Stimulated activated CD4-positive, alpha-beta T cell treated with anti-CD3 and anti-CD28 coated beads, Interleukin-12 subunit alpha, Interleukin-12 subunit beta, amount 100 ng/mL, for 4 hours (primary cell): ENCODE measurements around the gene TYRO3.

Source experiments
- DNase-seq: peaks from one replicate; pipeline ENCODE4 v3.0.0-alpha.2; 2020

TYRO3 gene

DNA sequence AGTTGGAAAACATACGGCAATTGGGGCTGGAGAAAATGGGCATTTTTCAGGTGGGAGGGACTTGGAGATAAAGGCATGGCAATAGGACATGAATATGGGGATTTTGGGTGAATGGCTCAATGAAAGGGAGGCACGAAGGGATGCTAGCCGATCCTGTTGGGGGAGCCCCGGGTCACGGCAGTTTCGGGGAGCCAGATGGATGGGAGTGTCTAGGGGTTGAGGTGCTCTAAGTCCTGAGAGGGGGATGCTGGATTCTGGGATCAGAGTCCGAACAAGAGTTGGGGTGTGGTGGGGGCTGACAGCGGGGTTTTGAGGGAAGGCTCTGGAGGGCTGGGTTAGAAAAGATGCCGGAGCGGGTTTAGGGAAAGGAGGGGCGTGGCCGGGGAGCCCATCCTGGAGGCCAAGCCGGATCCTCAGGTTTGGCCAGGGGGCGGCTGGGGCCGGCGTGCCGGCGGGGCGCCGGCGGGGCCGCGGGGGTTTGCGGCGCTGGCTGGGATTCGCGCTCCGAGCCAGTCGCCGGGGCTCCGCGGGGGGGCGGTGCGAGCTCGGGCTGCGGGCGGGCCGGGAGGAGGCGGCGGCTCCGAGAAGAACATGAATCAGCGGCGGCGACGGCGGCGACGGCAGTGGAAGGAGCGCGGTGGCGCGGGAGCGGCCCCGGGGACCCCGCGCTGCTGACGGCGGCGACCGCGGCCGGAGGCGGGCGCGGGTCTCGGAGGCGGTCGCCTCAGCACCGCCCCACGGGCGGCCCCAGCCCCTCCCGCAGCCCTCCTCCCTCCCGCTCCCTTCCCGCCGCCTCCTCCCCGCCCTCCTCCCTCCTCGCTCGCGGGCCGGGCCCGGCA lies at the start of gene TYRO3:
TYRO3 (plus strand) TSS at position 813 of the 839 bp plus-strand sequence. CDS start 46 bp downstream, outside the sequence.
- DNase-seq = peak; percentile 74

DNA sequence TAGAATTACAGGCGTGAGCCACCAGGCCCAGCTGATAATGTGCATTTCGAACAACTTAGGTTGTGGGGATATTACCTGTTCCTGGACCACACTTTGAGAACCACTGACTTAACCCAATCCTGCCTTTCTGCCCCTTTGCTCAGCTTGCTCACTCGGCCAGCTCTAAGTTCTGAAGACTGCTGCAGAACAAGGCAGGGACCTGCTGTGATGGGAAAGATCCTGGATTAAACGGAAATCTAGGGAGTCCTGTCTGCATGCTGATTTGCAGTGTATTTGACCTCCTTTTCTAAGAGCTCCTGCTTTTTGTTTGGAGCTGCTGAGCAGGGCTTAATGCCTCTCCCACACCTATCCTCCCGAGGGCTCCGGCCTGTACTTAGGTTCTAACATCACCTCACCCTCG lies 48.3 kb upstream of the TYRO3 start:
- DNase-seq = no peak

DNA sequence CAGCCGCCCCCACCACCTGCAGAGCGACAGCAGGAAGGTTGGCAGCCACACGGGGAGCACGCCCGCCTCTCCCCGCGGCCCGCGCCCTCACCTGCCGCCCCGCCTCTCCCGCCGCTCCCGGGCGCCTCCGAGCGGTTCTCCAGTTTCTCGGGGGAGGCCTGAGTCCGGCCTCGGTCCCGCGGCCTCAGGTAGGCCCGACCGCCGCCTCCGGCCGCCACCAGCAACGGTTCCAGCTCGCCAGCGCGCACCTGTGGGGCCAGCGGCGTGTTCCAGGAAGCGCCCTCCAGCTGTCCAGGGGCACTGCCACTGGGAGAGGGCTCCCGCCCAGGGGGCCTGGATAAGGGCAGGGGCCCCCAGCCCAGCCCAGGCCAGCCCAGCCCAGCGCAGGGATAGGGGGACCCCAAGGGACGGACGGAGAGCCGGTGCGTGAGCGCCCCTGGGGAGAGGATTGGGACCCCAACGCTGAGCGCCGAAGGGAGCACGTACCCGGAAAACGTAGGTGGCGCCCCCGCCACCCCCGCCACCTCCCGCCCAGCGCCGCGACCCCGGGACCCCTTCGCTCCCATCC lies 47.6 kb upstream of the TYRO3 start:
- DNase-seq = no peak

DNA sequence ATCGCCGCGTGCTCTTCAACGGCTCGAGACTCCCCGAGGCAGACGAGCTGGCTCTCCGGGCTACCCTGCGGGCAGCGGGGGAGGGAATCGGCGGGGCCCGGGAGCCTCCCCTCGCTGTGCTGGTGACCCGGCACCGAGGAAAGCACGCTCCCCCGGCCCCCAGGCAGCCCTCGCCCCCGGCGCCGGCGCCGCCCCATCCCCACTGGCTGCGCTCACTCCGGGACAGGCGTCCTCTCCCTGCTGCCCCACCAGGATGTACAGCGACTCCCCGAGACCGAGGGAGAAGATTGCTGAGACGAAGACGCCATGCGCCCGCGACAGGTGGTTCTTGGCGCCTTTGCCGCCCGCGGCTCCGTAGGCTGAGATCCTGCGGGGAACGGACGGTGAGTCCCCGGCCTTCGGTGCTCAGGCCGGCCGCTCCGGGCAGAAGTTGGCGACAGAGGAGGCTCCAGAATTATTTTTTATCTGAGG lies 47.1 kb upstream of the TYRO3 start:
- DNase-seq = no peak

DNA sequence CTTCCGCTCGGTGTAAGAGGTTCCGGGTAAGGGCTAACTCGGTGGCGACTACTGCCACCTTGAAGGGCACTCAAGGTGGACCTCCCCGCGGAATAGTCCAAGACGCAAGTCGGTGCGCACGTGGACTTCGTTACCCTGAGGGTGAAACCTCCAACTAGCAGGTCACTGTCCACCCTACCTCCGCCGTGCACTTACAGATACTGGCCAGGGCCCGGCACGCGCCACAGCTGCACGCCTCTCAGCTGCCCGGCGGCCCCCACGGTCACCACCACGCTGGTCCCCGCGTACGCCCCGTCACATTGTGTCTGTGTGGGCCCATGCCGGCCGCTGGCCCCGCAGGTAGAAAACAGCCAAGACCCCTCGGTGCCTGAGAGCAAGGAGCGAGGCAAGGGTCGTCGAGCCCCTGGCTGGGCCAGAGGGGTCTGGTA lies 46.5 kb upstream of the TYRO3 start:
- DNase-seq = no peak

DNA sequence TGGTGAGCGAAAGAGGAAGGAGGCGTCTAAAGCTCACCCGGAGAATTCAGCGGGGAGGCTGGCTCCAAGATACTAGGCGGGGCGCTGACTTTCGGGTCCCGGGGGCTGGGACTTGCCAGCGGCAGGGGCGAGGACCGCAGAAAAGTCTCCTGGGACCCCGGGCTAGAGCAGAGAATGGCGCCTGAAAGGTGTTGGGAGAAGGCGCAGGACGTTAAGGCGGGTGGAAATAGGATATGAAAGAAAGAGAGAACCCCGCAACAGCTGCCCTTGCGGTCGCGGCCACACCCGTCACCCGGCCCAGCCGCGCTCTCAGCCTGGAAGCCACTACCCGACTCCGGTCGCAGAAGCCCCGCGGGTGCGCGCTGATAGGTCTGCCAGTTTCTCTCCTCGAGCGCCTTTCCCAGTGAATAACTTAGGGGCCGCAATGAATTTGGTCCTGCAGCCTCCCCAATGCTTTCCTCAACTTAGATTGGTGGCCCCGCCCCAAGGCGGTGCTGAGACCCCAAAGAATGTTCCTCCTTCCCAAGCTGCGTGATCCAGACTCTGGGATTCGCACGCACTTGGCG lies 46.0 kb upstream of the TYRO3 start:
- no peak for DNase-seq

DNA sequence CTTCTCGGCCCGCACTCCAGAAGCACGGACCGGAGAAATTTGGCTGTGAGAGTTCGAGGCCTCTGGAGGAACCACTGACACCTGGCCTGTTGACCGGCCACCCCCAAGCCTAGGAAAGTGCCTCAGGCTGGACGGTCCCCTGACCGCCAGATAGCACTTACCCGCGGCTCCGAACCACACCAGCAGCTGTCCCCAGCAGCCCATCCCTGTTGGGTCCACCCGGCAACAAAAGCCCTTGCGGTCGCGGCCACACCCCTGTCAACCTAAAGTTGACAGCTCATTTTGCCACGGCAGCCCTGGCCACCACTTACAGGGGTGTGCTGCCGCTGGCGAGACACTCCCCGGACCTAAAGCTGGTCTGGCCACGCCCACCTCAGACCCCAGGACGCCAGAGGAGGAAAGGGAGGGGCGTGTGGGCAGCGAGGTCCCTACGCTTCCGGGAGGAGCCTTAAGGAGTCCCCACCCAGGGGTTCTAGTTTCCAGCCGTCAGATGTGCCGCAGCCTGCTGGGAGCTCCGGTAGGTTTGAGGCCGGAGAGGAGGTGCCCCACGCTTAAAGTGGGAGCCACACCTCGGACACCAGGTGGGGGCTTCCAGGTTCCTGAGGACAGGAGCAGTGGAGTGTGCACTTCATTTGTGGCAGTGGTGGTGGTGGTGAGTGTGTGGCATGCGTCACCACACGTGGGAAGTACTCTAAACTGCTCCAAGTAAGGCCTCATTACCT lies 45.3 kb upstream of the TYRO3 start, which contains the start of gene LTK:
LTK (minus strand) TSS at position 322 of the 722 bp plus-strand sequence; CDS start at position 204, 118 bp downstream.
- DNase-seq = no peak

DNA sequence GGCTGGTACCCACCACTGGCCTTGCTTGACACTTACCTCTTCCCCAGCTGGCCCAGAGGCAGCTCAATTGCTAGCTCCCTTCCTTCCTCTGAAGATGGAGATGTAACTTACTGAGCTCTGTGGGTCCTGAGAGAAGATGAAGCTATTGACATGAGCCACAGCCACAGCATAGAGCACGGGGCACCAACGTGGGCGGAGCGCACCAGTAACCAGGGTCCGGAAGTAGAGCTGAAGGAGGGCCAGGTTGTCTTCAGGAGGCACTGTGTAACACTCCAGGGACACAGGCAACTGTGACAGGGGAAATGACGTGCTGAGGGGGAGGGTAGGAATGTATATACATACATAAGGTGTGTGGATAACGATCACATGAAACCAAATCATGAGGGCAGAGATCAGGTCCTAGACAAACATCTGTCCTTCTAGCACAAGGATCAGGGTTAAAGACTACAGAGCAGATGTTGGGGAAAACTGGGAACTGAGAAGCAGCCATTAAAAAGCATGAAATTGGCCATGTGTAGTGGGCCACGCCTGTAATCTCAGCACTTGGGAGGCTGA lies 41.0 kb upstream of the TYRO3 start:
- DNase-seq = no peak

DNA sequence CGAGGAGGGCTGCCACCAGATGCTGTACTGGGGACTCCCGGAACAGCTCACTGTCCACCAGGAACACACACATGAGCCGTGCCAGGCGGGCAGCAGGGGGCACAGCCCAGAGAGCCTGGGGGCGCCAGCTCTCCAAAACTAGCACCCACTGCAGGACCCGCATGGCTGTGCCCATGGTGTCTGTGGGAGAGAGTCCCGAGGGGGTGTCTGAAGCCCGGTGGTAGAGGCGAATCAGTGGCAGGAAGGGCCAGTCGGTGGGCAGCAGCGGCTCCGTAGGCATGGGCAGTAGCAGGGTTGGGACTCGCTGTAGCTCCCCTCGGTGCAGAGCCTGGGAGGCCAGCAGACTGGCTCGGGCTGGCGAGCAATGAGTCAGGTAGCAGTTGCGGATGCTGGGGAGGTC lies 38.4 kb upstream of the TYRO3 start:
- no peak for DNase-seq

DNA sequence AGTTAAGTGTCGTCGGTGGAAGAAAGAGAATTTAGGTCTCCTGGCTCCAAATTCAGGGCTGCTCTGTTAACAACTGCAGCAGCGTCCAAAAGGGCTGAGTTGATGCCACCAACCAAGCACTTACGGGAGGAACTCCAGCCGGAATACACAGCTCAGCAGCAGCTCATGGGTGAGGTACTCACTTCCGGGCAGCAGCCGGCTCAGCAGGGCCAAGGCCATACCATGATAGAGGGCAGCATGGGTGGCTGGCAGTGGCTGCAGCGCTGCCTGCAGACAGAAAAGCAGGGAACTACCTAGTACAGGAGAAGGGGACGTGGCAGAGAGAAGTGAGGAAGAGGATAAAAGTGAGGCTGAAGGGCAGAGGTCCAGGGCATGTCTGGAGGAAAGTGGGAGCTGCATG lies 37.4 kb upstream of the TYRO3 start:
- DNase-seq = no peak

DNA sequence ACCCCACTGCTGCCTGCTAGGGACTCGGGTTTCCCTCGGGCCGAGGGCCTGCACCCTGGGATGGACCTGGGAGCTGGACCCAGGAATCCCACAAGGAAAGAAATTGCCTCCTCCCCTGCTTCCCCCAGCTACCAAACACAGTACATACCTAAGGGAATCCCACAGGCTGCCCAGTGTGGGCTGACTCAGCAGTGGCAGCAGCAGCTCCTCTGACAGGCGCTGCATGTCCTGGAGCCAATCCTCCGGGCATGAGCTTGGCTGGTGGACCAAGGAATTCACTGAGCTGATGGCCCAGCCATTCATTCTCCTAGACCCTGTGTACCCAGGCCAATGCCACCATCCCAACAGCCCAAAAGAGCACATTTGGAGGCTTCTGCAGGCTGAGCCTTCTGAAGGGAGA lies 35.9 kb upstream of the TYRO3 start:
- no peak for DNase-seq

DNA sequence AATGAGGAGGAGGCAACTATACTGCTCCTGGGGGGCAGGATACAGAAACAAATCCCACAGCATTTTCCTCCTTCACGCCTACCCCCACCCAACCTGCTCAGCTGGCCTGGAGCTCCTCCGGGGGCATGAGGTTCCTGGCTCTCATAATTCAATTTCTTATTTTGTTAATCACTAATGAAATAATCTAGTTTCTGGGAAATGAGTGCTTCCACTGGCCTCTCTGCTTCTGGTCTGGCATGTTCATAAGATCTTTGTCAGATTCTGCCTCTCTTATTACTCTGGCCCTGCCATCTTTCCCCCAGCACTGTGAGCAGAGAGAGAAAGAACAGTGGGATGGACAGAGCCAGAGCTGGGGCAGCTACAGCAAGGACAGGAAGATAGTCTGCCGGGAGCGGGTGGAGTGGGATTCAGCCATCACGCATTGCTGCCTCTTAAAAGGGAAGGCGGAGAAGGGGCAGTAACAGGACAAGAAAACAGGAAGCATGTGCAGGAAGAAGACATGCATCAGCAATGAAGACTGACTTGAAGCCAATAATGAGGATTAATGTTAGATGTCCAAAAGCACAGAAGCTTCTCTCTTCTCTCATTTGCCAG lies 28.6 kb upstream of the TYRO3 start:
- no peak for DNase-seq

DNA sequence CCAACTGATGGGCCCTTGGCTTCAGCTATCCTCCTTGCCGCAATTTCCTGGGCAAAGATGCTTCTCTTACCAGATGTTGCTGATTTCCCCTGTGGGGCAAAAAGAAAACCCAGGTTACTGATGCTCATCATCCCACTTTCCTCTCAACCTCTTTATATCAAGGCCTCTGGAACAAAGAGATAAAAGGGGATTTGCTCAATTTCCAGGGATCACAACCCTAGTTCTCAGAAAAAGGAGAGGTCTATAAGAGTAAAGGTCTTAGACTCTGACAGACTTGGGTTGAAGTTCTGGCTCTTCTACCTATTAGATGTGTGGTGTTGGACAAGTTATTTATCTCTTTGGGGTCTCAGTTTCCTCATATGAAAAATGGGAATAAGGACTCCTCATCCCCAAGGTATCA lies 23.5 kb upstream of the TYRO3 start:
- no peak for DNase-seq

DNA sequence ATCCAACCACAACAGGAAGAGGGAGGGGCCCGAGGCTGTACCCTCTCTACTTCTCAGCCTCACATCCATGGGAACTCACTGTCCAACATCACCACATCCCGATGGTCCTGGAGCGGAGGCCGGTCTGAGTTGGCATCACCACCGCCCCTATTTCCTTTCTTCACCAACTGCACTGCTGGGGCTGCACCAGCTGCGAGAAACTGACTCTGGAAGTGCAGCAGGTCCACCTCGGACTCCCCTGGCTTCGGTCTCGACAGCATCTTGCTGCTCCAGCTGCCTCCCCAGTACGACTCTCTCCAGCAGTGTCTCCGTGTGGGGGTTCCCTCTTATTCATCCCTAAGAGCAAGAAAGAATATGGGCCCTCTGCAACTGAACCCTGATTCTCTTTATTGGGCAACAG lies 22.1 kb upstream of the TYRO3 start:
- no peak for DNase-seq

DNA sequence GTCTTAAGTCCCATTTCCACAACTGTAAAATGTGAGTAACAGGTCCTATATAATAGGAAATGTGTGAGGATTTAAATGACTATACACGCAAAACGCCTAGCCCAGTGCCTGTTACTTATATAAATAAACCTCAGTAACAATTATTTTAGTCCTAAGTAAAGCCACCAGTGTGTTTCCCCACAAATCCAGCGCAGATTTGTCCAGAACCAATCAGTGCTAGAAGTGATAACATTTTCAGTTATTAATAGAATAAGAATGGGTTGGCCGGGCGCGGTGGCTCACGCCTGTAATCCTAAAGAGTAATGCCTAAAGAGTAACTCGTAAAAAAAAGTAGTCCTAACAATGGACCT lies 15.5 kb upstream of the TYRO3 start:
- no peak for DNase-seq

DNA sequence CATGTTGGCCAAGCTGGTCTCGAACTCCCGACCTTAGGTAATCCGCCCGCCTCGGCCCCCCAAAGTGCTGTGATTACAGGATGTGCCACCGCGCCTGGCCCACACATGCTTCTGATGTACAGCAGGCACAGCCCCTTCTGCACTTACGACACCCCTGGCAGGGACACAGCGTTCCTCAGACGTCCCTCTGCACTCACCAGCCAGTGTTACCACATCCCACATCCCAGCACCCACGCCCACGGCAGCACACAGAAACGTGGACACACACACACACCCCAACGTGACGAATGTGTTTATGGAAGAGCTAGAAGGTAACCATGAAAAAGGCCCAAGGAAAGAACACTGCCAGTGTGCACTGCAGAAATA lies 14.4 kb upstream of the TYRO3 start:
- no peak for DNase-seq

DNA sequence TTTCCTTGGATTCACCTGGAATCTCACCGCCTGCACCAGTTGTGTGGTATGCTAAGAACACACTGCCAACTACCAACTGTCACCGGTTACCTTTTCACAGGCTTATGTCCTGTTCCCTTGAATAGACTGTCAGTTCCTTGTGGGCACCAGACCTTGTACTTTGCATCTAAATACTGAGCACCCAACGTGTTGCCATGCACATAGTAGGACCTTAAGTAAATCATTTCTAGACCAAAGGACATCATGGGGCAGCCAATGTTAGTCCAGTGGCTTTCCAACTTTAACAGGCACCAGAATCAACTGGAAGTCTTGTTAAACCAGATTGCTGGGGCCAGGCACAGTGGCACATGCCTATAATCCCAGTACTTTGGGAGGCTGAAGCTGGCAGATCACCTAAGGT lies 13.8 kb upstream of the TYRO3 start:
- DNase-seq = no peak

DNA sequence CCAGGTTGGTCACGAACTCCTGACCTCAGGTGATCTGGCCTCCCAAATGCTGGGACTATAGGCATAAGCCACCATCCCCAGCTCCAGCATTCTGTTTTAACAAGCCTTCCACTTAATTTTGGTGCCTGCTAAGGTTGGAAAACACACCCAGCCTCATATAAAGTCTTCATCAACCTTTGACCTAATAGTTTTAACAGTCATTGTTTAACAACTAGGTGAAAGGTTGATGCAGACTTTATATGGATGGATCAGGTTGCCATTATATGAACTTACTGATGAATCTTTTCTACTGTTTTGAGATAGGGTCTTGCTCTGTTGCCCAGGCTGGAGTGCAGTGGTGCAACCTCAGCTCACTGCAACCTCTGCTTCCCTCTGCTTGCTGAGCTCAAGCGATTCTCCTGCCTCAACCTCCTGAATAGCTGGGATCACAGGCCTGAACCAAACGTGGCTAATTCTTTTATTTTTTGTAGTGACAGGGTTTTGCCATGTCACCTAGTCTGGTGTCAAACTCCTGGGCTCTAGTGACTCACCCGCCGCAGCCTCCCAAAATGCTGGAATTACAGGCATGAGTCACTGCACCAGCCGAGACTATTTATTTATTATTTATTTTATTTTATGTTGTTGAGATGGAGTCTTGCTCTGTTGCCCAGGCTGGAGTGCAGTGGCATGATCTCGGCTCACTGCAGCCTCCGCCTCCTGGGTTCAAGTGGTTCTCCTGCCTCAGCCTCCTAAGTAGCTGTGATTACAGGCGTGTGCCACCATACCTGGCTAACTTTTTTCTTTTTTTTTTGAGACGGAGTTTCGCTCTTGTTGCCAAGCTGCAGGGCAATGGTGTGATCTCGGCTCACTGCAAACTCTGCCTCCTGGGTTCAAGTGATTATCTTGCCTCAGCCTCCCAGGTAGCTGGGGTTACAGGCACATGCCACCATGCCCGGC lies 11.9 kb upstream of the TYRO3 start:
- DNase-seq = no peak

DNA sequence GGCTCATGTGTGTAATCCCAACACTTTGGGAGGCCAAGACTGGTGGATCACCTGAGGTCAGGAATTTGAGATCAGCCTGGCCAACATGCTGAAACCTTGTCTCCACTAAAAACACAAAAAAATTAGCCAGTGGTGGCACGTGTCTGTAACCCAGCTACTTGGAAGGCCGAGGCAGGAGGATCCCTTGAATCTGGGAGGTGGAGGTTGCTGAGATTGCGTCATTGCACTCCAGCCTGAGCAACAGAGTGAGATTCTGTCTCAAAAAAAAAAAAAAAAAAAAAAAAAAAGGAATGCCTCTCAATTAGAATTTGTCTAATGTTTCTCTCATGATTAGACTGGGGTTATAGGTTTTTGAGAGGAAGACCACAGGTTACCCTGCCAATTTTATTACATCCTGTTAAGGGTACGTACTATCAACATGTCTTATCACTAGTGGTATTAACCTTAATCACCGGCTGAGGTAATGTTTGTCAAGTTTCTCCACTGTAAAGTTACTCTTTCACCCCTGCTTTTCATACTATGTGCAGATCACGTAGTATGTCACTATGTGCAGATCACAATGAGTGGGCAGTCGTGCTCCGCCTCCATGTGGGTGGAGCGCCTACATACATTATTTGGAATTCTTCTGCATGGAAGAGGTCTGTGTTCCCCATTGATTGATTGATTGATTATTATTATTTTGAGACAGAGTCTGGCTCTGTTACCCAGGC lies 8.8 kb upstream of the TYRO3 start:
- DNase-seq = no peak

DNA sequence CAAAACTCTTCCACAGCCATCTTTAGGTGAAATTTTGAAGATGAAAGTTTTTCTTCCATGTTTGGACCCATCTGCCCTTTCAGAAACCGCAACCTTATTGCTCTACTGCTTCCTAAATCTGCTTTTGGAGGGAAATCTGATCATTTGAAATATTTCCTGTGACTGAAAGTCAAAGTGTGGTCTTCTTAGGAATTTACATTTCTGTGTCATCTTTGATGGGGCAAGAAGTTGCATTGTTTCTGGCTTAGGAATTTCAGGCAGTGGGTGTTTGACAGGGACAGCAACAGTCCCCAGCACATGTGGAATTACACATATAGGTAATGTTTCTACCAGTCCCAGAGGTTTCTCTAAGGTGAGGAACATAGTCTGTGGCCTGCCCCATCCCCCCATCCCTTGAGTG lies 5.3 kb upstream of the TYRO3 start:
- no peak for DNase-seq

DNA sequence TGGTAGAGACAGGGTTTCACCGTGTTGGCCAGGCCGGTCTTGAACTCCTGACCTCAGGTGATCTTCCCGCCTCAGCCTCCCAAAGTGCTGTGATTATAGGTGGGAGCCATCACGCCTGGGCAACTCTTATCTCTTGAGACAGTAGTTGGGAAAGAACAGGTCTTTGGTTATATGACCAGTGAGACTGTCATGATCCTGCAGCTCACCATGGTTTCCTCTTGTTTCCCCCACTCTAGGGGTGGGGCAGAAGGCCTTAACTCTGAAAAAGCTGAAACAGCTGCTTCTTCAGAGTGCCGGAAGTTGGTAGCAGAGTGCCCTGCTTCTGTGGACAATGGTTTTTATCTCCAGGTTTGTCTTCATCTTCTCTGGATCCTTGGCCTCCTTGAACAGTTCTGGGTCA lies 4.7 kb upstream of the TYRO3 start:
- no peak for DNase-seq
